Measurements from ENCODE around the gene TDG.
"Not testable (repeated sequence)": the region's sequence is repeated elsewhere in the genome, so short reads cannot be mapped to it uniquely, and the experiment has no call there.

TDG gene

DNA sequence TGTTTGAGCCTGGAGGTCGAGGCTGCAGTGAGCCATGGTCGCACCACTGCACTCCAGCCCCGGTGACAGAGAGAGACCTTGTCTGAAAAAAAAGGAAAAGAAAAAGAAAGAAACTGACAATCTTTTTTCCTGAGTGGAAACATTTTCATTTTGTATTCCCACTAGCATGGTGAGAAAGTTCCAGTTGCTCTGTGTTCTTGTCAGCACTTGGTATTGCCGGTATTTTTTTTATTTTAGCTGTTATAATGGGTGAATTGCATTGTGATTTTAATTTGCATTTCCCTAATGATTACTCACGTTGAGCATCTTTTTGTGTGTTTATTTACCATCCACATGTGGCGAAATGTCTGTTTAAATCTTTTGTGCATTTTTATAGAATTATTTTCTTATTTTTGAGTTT, 58.7 kb downstream of the TDG start:
- DNase-seq = no peak

DNA sequence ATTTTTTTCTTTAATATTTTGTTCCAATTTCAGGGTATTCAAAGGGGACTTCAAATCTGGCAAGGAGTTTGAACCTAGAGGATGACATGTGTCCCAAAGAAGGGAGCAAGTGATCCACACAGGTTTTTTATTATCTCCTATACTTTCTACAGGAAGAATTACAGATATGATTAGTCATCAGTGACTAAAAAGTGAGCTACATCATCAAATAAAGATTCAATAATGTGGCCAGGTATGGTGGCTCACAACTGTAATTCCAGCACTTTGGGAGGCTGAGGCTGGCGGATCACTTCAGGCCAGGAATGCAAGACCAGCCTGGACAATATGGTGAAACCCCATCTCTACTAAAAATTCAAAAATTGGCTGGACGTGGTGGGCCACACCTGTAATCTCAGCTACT, 60.1 kb downstream of the TDG start:
- DNase-seq = no peak

DNA sequence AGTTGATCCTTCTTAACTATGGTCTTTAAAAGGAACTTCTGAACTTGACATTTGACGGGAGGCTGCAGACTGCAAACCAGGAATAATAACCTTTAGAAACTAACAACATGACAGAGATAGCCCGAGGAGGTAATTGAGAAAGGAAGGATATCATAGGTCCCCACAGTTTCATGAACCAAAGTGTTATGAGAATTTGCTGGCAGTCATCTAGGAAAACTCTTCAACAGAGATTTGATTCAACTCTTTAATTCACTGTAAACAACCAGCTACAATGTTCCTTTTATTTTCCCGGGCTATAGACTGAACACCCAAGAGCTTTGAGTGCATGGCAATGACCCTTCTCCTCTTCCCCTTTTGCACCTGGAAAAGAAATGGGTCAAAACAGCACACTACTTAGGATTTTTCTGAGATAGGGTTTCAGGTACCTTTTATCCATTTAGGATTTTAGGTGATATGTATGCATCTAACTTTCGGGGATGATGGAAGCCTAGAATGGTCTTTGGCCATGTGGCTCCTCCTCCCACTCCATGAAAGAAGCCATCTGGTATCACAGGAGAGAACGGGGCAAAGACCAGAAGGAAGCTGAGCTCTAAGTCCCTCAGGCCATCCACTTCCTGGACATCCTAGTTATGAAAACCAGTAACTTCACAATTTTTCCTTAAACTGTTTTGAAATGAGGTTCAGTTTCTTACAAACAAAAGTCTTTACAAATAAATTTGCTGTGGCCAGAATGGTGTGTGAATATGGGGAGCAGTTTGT, 61.3 kb downstream of the TDG start:
- no peak for DNase-seq

DNA sequence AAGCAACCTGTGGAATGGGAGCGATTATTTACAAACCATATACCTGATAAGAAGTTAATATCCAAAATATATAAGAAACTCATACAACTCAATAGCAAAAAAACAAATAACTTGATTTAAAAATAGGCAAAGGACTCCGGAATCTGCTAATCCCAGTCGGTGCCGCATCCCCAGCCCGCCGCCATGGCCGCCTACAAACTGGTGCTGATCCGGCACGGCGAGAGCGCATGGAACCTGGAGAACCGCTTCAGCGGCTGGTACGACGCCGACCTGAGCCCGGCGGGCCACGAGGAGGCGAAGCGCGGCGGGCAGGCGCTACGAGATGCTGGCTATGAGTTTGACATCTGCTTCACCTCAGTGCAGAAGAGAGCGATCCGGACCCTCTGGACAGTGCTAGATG, 64.9 kb downstream of the TDG start:
- not testable (repeated sequence) for DNase-seq

DNA sequence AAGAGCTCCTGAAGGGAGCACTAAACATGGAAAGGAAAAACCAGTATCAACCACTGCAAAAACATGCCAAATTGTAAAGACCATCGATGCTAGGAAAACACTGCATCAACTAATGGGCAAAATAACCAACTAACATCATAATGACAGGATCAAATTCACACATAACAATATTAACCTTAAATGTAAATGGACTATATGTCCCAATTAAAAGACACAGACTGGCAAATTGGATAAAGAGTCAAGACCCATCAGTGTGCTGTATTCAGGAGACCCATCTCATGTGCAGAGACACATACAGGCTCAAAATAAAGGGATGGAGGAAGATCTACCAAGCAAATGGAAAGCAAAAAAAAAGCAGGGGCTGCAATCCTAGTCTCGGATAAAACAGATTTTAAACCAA, 70.5 kb downstream of the TDG start:
- DNase-seq = not testable (repeated sequence)
